Cardiac fibroblast (primary cell): ENCODE data around the gene PVALEF.
"Not testable (repeated sequence)": the region's sequence is repeated elsewhere in the genome, so short reads cannot be mapped to it uniquely, and the experiment has no call there.

ENCODE experiments used
- DNase-seq, 2 donors: peaks; one replicate each; pipeline versions ENCODE4 v3.0.0 to v3.0.0-alpha.2; 2010; ENCODE audit warnings: low read depth in 2 of 2
- H3K4me3 ChIP-seq, 2 donors: replicated peaks in 1 of 2; 1 replicate in 1 of 2; 2 replicates in 1 of 2; pipeline ENCODE4 v1.5.1; 2011; ENCODE audit warnings: low read depth in 2 of 2, low read length in 2 of 2, mild to moderate bottlenecking in 2 of 2, moderate library complexity in 1 of 2
- TF ChIP-seq, protein P1 (sequence below): IDR thresholded peaks from one replicate; pipeline ENCODE4 v1.5.1; 2011; ENCODE audit warnings: low read depth, mild to moderate bottlenecking, low read length, inconsistent platforms

PVALEF gene

DNA sequence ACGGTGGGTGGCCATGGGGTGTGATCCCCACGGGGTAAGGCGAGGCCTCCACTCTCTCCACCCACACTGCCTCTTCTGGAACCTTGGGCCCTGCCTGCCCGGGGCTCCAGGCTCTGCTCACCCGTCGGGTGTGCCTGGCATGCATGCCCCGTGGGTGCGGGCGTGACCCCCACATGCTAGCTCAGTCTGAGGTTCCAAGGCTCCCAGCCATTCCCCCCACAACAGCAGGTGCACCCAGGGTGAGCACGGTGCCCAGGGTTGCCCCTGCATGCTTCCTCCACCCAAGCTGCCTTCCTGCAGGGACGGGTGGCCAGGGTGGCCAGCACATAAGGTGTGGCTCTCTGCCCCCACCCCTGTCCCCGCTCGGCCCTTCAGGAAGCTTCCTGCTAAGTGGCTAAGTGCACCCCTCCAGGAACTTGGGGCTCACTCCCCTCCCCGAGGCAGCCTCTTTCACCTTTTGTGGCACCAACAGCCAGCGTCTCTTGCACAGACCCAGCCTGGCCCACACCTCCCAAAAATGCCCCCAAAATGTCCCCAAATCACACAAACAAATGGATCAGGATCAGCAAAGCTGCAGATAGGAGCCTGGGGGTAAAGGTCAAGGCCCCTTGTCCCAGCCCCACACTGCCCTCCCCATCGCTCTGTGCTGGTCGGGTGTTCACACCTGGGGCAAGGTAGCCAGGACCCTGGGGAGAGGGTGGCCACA is 21.4 kb upstream of the PVALEF start:
- H3K4me3 ChIP-seq = no peak overlapping the region
- no peak for DNase-seq
- TF ChIP-seq, protein P1, sequence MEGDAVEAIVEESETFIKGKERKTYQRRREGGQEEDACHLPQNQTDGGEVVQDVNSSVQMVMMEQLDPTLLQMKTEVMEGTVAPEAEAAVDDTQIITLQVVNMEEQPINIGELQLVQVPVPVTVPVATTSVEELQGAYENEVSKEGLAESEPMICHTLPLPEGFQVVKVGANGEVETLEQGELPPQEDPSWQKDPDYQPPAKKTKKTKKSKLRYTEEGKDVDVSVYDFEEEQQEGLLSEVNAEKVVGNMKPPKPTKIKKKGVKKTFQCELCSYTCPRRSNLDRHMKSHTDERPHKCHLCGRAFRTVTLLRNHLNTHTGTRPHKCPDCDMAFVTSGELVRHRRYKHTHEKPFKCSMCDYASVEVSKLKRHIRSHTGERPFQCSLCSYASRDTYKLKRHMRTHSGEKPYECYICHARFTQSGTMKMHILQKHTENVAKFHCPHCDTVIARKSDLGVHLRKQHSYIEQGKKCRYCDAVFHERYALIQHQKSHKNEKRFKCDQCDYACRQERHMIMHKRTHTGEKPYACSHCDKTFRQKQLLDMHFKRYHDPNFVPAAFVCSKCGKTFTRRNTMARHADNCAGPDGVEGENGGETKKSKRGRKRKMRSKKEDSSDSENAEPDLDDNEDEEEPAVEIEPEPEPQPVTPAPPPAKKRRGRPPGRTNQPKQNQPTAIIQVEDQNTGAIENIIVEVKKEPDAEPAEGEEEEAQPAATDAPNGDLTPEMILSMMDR = no peak

DNA sequence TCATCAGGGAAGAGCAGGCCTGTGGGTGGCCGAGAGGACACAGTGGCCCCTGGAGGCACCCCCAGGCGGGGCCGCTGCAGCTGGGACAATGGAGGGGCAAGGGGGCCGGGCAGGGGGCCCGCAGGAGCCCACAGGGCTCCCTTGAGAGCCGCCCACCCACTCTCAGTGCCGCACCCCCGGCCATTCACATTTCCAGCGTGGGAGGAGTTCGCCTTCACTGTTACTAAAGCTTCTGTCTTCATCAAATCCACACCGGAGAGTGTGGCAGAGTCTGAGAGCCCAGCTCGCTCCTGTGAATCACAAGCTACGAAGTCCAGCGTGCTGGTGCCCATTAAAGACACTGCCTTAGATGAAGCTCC is 20.9 kb upstream of the PVALEF start:
- TF ChIP-seq, protein P1 = no peak
- DNase-seq = no peak
- H3K4me3 ChIP-seq = no peak overlapping the region

DNA sequence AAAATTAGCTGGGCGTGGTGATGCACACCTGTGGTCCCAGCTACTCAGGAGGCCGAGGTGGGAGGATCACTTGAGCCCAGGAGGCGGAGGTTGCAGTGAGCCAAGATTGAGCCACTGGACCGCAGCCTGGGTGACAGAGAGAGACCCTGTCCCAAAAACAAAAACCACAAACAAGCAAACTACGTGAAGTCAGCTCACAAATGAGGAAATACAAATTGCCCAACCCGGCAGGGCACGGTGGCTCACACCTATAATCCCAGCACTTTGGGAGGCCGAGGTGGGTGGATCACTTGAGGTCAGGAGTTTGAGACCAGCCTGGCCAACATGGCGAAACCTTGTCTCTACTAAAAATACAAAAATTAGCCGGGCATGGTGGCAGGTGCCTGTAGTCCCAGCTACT is 19.1 kb upstream of the PVALEF start:
- not testable (repeated sequence) for DNase-seq, H3K4me3 ChIP-seq

DNA sequence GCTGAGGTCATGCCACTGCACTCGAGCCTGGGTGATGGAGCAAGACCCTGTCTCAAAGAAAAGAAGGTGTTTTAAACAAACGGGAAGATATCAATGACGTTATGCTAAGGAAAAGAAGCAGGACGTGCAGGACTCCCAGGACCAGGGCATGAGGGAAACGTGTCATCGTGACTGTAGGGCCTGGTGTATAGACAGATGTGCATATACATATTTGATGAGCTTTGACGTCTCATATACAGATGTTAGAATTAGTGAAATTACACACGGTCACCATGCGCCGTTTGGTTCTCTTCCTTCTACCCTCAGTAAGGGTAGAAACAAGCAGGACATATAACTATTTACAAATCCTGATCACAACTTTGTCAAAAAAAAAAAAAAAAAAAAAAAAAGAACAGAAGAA is 17.6 kb upstream of the PVALEF start:
- TF ChIP-seq, protein P1 = no peak
- H3K4me3 ChIP-seq = no peak overlapping the region
- DNase-seq = no peak

DNA sequence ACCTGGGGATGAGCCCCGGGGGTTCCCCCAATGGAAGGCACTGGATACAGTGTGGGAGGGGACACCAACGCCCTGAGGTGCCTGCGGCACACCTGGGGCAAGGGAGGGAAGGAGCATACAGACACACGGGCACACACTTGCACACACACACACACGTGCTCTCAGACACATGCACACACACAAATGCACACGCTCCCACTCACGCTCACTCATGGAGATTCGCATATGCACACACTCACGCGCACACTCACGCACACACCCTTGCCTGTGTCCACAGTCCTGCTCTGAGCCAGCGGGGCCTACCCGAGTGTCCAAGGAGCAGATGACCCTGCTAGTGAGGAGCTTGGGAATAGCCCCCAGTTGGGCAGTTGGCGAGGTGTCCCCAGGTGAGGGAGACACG is 16.7 kb upstream of the PVALEF start:
- H3K4me3 ChIP-seq = no peak overlapping the region
- TF ChIP-seq, protein P1 = no peak
- no peak for DNase-seq

DNA sequence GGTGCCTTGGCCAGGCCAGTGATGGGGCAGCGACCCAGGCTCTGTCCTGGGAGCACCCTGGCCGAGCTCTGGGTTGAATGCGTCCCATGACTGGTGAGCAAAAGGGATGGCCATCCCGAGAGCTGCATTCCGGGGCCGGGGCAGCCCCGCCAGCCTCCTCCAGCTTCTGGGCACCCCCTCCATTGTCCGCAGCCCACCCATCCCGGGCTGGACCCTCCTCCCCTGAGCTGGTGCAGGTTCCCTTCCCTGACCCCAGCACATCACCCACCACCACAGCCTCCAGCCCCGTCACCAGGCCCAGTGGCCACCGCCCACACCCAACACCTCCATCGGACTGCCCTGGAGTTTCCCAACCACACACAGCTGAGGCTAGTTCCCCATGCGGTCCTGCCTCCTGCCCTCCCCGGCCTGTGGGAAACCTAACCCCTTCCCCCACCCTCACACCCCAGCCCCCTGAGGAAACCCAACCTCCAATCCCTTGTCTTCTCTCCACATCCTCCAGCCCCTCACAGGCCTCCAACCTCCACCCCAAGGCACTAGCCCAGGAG is 16.2 kb upstream of the PVALEF start:
- TF ChIP-seq, protein P1 = no peak

DNA sequence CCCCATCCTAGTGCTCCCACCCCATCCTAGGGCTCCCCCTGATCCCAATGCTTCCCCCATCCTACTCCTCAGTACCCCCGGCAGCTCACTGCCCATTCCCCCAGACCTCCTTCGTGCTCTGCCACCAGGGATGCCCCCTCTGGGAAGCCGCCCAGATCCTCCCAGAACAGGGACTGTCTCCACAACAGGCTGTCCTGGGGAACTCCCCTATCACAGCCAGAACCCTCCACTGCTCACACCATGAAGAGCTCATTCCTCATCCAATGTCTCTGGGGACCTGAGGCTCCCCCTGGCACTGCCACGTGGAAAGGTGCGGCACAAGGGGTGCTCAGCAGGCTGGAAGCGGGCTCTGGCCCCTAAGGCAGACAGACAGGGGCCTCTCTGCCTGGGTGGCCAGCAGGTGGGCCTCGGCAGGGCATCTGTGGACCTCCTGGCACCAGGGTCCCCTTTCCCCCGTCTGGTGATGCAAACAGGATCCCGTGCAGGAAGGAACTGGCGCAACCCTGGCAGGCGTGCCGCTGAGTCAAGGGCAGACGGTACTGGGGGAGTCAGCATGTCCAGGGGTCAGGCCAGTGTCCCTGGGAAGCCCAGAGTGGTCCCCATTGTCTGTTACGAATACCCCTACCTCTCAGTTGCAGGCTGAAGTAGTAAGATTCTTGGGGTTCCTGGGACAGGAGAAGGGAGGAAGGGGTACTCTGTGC is 14.8 kb upstream of the PVALEF start:
- H3K4me3 ChIP-seq = no peak overlapping the region

More for the DNA sequence above, 16.2 kb upstream of the PVALEF start:
- no peak for DNase-seq
- no peak overlapping the region for H3K4me3 ChIP-seq

More for the DNA sequence above, 14.8 kb upstream of the PVALEF start:
- peak; percentile 19 to 24 for DNase-seq
- TF ChIP-seq, protein P1 = no peak
